HepG2 (cell line): ENCODE data around the gene EMC1.
A peak's percentile ranks its signal among the peaks of the same experiment; 100 is the strongest.

ENCODE experiments used
- FOXO1 ChIP-seq: sonication (generic); formaldehyde crosslinking; IDR thresholded peaks from 2 replicates; pipeline ENCODE4 v1.4.0; 2020; ENCODE audit warnings: missing genetic modification reagents
- NFYC ChIP-seq: IDR thresholded peaks from 2 replicates; pipeline ENCODE4 v1.6.1; 2016; ENCODE audit warnings: missing genetic modification reagents, missing compliant biosample characterization
- PRDM4 ChIP-seq: sonication (generic); formaldehyde crosslinking; IDR thresholded peaks from 2 replicates; pipeline ENCODE4 v1.9.0; 2021; ENCODE audit warnings: missing genetic modification reagents, borderline replicate concordance
- REST ChIP-seq, 2 experiments: IDR thresholded peaks; 2 replicates each; pipeline ENCODE4 v1.6.1; 2011 to 2012; ENCODE audit warnings: low read length in 2 of 2, borderline replicate concordance in 1 of 2, low read depth in 1 of 2, mild to moderate bottlenecking in 1 of 2, moderate library complexity in 1 of 2
- ZNF263 ChIP-seq: sonication (generic); formaldehyde crosslinking; IDR thresholded peaks from 2 replicates; pipeline ENCODE4 v1.4.0; 2020; ENCODE audit warnings: missing genetic modification reagents

GRCh38 chr1:19209990-19210771, 41.1 kb downstream of the EMC1 start, which contains the start of gene UBR4:
- TF ChIP-seq ZNF263 (CRISPR knock-in tag) (peak; percentile 71), NFYC (CRISPR knock-in tag) (peak; percentile 54; the same call in 1 of the 2 replicates), PRDM4 (CRISPR knock-in tag) (no peak), FOXO1 (peak; percentile 69), REST (IDR thresholded peaks at IDR 0.05; ENCODE audit: borderline replicate concordance in 1 of 2, low read depth in 1 of 2, low read length in 2 of 2) (no peak)
